ENCODE measurements around the gene DIAPH1. TPM values are rescaled to one million over a fixed set of nuclear protein-coding genes. Genes with fewer than 3 reads are reported as not detected.

The DIAPH1 gene
- total RNA-seq, 1 experiment from 2014 or later, result 142 TPM

- Histone ChIP-seq H3K9me2 (ENCODE audit: insufficient read depth) (no peaks in the 10 kb centered on the region), H4K20me1 (ENCODE audit: insufficient read depth) (peaks cover 10% of the 10 kb centered on the region; the same call in 1 of the 2 replicates), H3K9me3 (ENCODE audit: control insufficient read depth in 1 of 2, insufficient read depth in 1 of 2, low read depth in 1 of 2, low read length in 2 of 2) (no peaks in the 10 kb centered on the region), H3K36me3 (ENCODE audit: control insufficient read depth in 1 of 2, insufficient read depth in 2 of 2, low read length in 2 of 2) (peaks cover 0 to under 1% of the 10 kb centered on the region in 2 experiments; a peak in 1 of 4 replicates), H3K27ac (ENCODE audit: low read depth, low read length) (no peak overlapping the region), H3K27me3 (ENCODE audit: insufficient read depth, low read length) (no peaks in the 10 kb centered on the region), H3K4me2 (ENCODE audit: low read length) (no peak overlapping the region), H3K4me3 (replicated peaks in 1 of 2; ENCODE audit: low read depth in 1 of 2, low read length in 2 of 2) (no peak overlapping the region), H2AFZ (ENCODE audit: low read depth, low read length, poor library complexity, severe bottlenecking) (no peak overlapping the region), H3K9ac (ENCODE audit: low read length) (no peak overlapping the region), H3K79me2 (ENCODE audit: insufficient read depth, low read length) (peaks cover 97% of the 10 kb centered on the region), H3K4me1 (ENCODE audit: control insufficient read depth in 1 of 2, insufficient read depth in 2 of 2, low read length in 2 of 2) (peaks cover 0 to under 1% of the 10 kb centered on the region in 2 experiments; a peak in 1 of 4 replicates)
- ChIA-PET POLR2A (no interaction called here), RAD21 (ENCODE audit: low non-redundant PET in 1 of 2, low total read pairs in 2 of 2, uncharacterized antibody in 2 of 2, unreplicated experiment in 2 of 2) (no interaction called here), CTCF (interaction anchor here (1.3 kb wide), 1 partner anchor 19 kb away, joined by 4 read pairs; no protein-coding TSS in a partner anchor)
- DNase-seq (ENCODE audit: low read depth, low spot score) (no peak), ATAC-seq (no peak)
- no TSS peak for BruUV-seq (replicated peaks)
- intact Hi-C loops (cut with micrococcal nuclease), result no loop called here
- TF ChIP-seq ZNF274 (IDR thresholded peaks at IDR 0.05; ENCODE audit: low read depth, low read length) (no peak), ATF3 (IDR thresholded peaks at IDR 0.05) (no peak), POLR2AphosphoS5 (IDR thresholded peaks at IDR 0.05; ENCODE audit: low read depth, low read length) (no peak), MAX (IDR thresholded peaks at IDR 0.05) (no peak), JUND (IDR thresholded peaks at IDR 0.05) (no peak), EGR1 (IDR thresholded peaks at IDR 0.05; ENCODE audit: low read depth) (no peak), REST (IDR thresholded peaks at IDR 0.05; ENCODE audit: low read depth) (no peak), YY1 (IDR thresholded peaks at IDR 0.05; ENCODE audit: extremely low read depth, insufficient replicate concordance, low read depth, low read length) (no peak), EZH2 (IDR thresholded peaks at IDR 0.05) (no peak), ZBTB33 (IDR thresholded peaks at IDR 0.05; ENCODE audit: extremely low read depth, insufficient replicate concordance, low read length) (no peak), CBX3 (IDR thresholded peaks at IDR 0.05; ENCODE audit: low read depth) (no peak), SRF (IDR thresholded peaks at IDR 0.05; ENCODE audit: low read depth) (no peak), ELF1 (IDR thresholded peaks at IDR 0.05; ENCODE audit: borderline replicate concordance, low read depth) (no peak), FOSL1 (IDR thresholded peaks at IDR 0.05; ENCODE audit: low read depth) (no peak), CEBPB (IDR thresholded peaks at IDR 0.05; ENCODE audit: low read depth) (no peak), EZH2phosphoT487 (IDR thresholded peaks at IDR 0.05; ENCODE audit: borderline replicate concordance) (no peak), RAD21 (IDR thresholded peaks at IDR 0.05; ENCODE audit: low read depth) (no peak), SIN3A (IDR thresholded peaks at IDR 0.05; ENCODE audit: low read depth) (no peak), TCF7L2 (IDR thresholded peaks at IDR 0.05; ENCODE audit: borderline replicate concordance, extremely low read depth, insufficient read depth, insufficient read length) (no peak), CTCF (IDR thresholded peaks at IDR 0.05 in 2 of 3, conservative IDR thresholded peaks at IDR 0.05 in 1 of 3; ENCODE audit: borderline replicate concordance in 1 of 3, insufficient read depth in 1 of 3, low read depth in 2 of 3, low read length in 2 of 3) (no peak)
These were observed 7.5 kb downstream of the DIAPH1 start for GRCh38 chr5:141611289-141611688.

Measured in HCT116 (cell line).